ENCODE data around the gene XRCC4.

GRCh38 chr5:83397658-83398057, 320.3 kb downstream of the XRCC4 start:
- no peak for TF ChIP-seq GATA2 (IDR thresholded peaks at IDR 0.05; ENCODE audit: low read depth, low read length)
- no peak for TF ChIP-seq GATA3 (IDR thresholded peaks at IDR 0.05; ENCODE audit: low read depth, low read length)
